ENCODE data around the gene TIGD1.

DNA sequence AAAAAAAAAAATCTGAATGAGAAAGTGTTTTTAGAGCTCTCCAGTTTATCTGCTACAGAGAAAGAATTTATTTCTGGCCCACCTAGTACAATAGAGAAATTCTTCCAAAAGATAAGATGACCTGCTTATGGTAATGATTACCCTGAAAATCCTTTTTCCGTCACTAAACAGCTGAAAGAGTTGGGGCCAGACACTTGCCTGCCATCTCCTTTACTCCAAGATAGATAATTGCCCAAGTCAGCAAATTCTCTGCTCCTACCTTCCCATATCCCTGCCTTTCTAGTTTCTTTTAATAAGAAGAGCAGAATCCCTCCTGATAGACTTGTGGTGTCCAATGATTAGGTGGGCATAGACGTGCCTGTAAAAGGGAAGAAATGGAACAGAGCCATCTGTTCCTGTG is 28.3 kb upstream of the TIGD1 start:
- TF ChIP-seq, protein P1, sequence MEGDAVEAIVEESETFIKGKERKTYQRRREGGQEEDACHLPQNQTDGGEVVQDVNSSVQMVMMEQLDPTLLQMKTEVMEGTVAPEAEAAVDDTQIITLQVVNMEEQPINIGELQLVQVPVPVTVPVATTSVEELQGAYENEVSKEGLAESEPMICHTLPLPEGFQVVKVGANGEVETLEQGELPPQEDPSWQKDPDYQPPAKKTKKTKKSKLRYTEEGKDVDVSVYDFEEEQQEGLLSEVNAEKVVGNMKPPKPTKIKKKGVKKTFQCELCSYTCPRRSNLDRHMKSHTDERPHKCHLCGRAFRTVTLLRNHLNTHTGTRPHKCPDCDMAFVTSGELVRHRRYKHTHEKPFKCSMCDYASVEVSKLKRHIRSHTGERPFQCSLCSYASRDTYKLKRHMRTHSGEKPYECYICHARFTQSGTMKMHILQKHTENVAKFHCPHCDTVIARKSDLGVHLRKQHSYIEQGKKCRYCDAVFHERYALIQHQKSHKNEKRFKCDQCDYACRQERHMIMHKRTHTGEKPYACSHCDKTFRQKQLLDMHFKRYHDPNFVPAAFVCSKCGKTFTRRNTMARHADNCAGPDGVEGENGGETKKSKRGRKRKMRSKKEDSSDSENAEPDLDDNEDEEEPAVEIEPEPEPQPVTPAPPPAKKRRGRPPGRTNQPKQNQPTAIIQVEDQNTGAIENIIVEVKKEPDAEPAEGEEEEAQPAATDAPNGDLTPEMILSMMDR (IDR thresholded peaks at IDR 0.05), result no peak
- TF ChIP-seq POLR2A (IDR thresholded peaks at IDR 0.05), result no peak

Data from body of pancreas (tissue), 4 donors.